ENCODE results near the gene HTRA1. TPM values are rescaled to one million over a fixed set of nuclear protein-coding genes. Genes with fewer than 3 reads are reported as not detected.

The HTRA1 gene
- total RNA-seq, 1 experiment from 2014 or later: 0.70 TPM

DNA sequence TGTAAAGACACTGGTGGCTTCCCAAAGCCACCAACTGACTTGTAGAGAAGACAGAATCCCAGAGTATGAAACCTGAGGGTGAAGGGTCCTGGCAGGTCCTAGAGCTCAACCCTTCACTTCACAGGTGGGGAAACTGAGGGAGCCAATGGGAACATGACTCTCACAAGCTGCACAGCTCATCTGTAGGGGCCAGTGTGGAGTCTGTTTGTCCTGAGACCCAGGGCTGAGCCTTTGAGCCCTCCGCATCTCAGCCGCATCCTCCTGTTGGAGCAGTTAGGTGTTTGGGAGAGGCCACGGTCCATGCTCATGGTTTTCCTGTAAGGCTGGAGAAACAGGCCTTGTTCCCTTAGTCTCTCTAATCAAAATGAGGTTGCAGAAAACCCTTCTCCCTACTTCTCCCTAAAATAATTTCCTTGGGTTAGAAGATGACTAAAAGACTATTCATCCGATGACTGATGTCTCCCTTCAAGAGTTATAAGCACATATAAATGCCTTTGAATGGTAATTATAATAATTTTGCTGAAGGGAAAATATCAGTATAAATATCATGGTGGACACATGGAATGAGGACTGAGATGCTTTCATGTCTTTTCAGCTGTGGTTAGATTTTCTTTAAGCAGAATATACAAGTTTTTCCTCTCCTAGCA lies 10.3 kb downstream of the HTRA1 start:
- no peak overlapping the region for H3K27ac Mint-ChIP-seq (ENCODE audit: unreplicated experiment)
- H3K27me3 ChIP-seq (replicated peaks; ENCODE audit: control insufficient read depth, insufficient read depth, low read length): peaks cover 1% of the 10 kb centered on the region

GRCh38 chr10:122473116-122473515 lies 11.8 kb downstream of the HTRA1 start:
- intact Hi-C loops (cut with micrococcal nuclease; ENCODE audit: unreplicated experiment): no loop called here
- no TSS peak for BruUV-seq (replicated peaks)
- POLR2A ChIA-PET: no interaction called here
- no peak overlapping the region for H3K4me3 ChIP-seq (ENCODE audit: low read depth, low read length)
- H3K4me3 Mint-ChIP-seq (ENCODE audit: unreplicated experiment): no peak overlapping the region
- H3K36me3 Mint-ChIP-seq (ENCODE audit: insufficient read depth, unreplicated experiment): no peaks in the 10 kb centered on the region
- no peaks in the 10 kb centered on the region for H3K36me3 ChIP-seq (ENCODE audit: control insufficient read depth, insufficient read depth, low read length)
- no peak for DNase-seq
- no peak overlapping the region for H3K27ac Mint-ChIP-seq (ENCODE audit: unreplicated experiment)
- H3K27me3 ChIP-seq (replicated peaks; ENCODE audit: control insufficient read depth, insufficient read depth, low read length): peaks cover 1% of the 10 kb centered on the region
- peaks cover 16% of the 10 kb centered on the region; the same call in 1 of the 2 replicates for H3K4me1 ChIP-seq
- CTCF ChIA-PET: no interaction called here
- peaks cover 10% of the 10 kb centered on the region for H3K4me1 Mint-ChIP-seq (ENCODE audit: low read depth, unreplicated experiment)
- peaks cover 6% of the 10 kb centered on the region for H3K27me3 Mint-ChIP-seq (ENCODE audit: insufficient read depth, unreplicated experiment)
- H3K9me3 ChIP-seq: no peaks in the 10 kb centered on the region
- TF ChIP-seq CTCF (IDR thresholded peaks at IDR 0.05; ENCODE audit: insufficient read depth in 1 of 2, low read depth in 1 of 2, low read length in 1 of 2, severe bottlenecking in 1 of 2, unreplicated experiment in 1 of 2): no peak
- no peaks in the 10 kb centered on the region for H3K9me3 Mint-ChIP-seq (ENCODE audit: unreplicated experiment)

More for the DNA sequence above, 10.3 kb downstream of the HTRA1 start:
- Mint-ChIP-seq H3K9me3 (ENCODE audit: unreplicated experiment) (no peaks in the 10 kb centered on the region), H3K36me3 (ENCODE audit: insufficient read depth, unreplicated experiment) (no peaks in the 10 kb centered on the region), H3K4me1 (ENCODE audit: low read depth, unreplicated experiment) (peaks cover 10% of the 10 kb centered on the region), H3K27me3 (ENCODE audit: insufficient read depth, unreplicated experiment) (peaks cover 19% of the 10 kb centered on the region), H3K4me3 (ENCODE audit: unreplicated experiment) (no peak overlapping the region)
- peaks cover 16% of the 10 kb centered on the region; the same call in 1 of the 2 replicates for H3K4me1 ChIP-seq
- ChIA-PET POLR2A (no interaction called here), CTCF (no interaction called here)
- DNase-seq: no peak
- no peak for TF ChIP-seq CTCF (IDR thresholded peaks at IDR 0.05; ENCODE audit: insufficient read depth in 1 of 2, low read depth in 1 of 2, low read length in 1 of 2, severe bottlenecking in 1 of 2, unreplicated experiment in 1 of 2)
- no TSS peak for BruUV-seq (replicated peaks)
- no peaks in the 10 kb centered on the region for H3K9me3 ChIP-seq
- H3K36me3 ChIP-seq (ENCODE audit: control insufficient read depth, insufficient read depth, low read length): no peaks in the 10 kb centered on the region
- intact Hi-C loops (cut with micrococcal nuclease; ENCODE audit: unreplicated experiment): no loop called here
- H3K4me3 ChIP-seq (ENCODE audit: low read depth, low read length): no peak overlapping the region

DNA sequence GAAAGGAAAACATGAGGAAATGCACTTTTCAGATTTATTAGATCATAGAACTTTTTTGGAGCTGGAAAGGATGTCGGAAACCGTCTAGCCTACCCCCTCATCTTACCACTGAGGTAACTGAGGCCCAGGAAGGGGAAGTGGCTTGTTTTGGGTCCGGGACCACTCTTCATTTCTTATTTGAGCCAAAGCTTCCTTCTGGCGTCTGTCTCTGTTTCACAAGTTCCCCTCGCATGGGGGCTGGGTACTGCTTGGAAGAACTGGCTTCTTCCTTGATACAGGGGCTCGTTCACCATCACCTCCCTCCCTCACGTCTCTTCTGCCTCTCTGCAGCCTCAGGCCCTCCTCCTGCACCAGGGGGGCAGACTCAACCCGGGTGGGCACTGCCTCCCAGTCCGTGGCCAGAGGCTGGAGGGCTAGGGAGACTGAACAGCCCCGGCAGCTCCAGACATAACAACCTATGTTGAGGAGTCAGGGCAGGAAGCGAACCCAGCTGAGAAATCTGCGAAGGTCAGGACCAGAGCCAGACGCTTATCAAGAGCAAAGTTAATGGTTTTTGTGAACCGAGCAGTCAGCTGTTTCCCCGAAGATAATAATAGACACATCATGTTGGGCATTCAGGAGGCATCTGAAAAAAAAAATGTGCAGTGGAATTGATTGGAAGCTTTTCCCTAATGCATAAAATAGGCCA lies 12.9 kb downstream of the HTRA1 start:
- peaks cover 5% of the 10 kb centered on the region for H3K27me3 Mint-ChIP-seq (ENCODE audit: insufficient read depth, unreplicated experiment)
- POLR2A ChIA-PET: no interaction called here
- H3K9me3 Mint-ChIP-seq (ENCODE audit: unreplicated experiment): no peaks in the 10 kb centered on the region
- Histone ChIP-seq H3K4me1 (peaks cover 16% of the 10 kb centered on the region; the same call in 1 of the 2 replicates), H3K4me3 (ENCODE audit: low read depth, low read length) (no peak overlapping the region), H3K27me3 (replicated peaks; ENCODE audit: control insufficient read depth, insufficient read depth, low read length) (peaks cover 1% of the 10 kb centered on the region), H3K9me3 (no peaks in the 10 kb centered on the region), H3K36me3 (ENCODE audit: control insufficient read depth, insufficient read depth, low read length) (no peaks in the 10 kb centered on the region)
- H3K36me3 Mint-ChIP-seq (ENCODE audit: insufficient read depth, unreplicated experiment): no peaks in the 10 kb centered on the region
- intact Hi-C loops (cut with micrococcal nuclease; ENCODE audit: unreplicated experiment): no loop called here
- H3K4me1 Mint-ChIP-seq (ENCODE audit: low read depth, unreplicated experiment): peaks cover 10% of the 10 kb centered on the region
- BruUV-seq (replicated peaks): no TSS peak
- no peak for DNase-seq
- TF ChIP-seq CTCF (IDR thresholded peaks at IDR 0.05; ENCODE audit: insufficient read depth in 1 of 2, low read depth in 1 of 2, low read length in 1 of 2, severe bottlenecking in 1 of 2, unreplicated experiment in 1 of 2): no peak
- no peak overlapping the region for H3K27ac Mint-ChIP-seq (ENCODE audit: unreplicated experiment)
- H3K4me3 Mint-ChIP-seq (ENCODE audit: unreplicated experiment): no peak overlapping the region
- CTCF ChIA-PET: no interaction called here
